ENCODE measurements around the gene RTL5.
A peak's percentile ranks its signal among the peaks of the same experiment; 100 is the strongest.

RTL5 gene

DNA sequence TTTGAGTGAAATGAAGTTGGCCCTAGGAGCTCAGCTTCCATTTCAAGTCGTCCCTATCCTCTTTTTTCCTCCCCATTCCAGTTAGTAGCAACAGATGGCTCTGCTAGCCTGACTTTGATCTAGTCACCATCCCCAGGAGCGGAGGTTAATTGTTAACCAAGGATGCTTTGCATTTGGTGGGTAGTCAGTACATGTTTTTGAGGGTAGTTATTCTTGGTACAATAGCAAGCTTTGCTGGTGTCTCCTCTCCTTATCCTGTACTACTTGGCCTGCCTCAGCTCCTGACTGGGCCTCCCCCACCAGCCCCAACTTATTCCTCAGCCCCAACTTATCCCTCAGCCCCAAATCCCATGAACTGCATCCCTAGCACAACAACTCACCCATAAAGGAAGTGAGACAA, 14.8 kb upstream of the RTL5 start:
- no peak overlapping the region for H3K9ac ChIP-seq
- H4K20me1 ChIP-seq: peaks cover 0 to 12% (median 0%) of the 10 kb centered on the region in 11 experiments; a peak in 3 of 22 replicates
- no peak overlapping the region for H3K4me3 ChIP-seq
- no peaks in the 10 kb centered on the region for H3K9me3 ChIP-seq (replicated peaks in 1 of 11)
- 0 out of 22 replicates have a peak, but pooled peaks cover 0 to 3% (median 0%) of the 10 kb centered on the region in 11 experiments for H3K36me3 ChIP-seq
- TF ChIP-seq Cebpa-rat (IDR thresholded peaks at IDR 0.05): no peak
- H3K27me3 ChIP-seq: peaks cover 41 to 98% (median 93%) of the 10 kb centered on the region in 11 experiments
- H3K4me2 ChIP-seq: no peak overlapping the region
- H3K27ac ChIP-seq: no peak overlapping the region
- peaks cover 0 to 18% (median 11%) of the 10 kb centered on the region in 10 experiments; a peak in 10 of 20 replicates for H3K4me1 ChIP-seq

- H3K4me2 ChIP-seq: no peak overlapping the region
- H3K9me3 ChIP-seq (replicated peaks in 1 of 11): no peaks in the 10 kb centered on the region
- TF ChIP-seq Cebpa-rat (IDR thresholded peaks at IDR 0.05): no peak
- H3K9ac ChIP-seq: no peak overlapping the region
- peaks cover 0 to 29% (median 17%) of the 10 kb centered on the region in 10 experiments; a peak in 14 of 20 replicates for H3K4me1 ChIP-seq
- peaks cover 0 to 18% (median 0%) of the 10 kb centered on the region in 11 experiments; a peak in 4 of 22 replicates for H4K20me1 ChIP-seq
- H3K4me3 ChIP-seq: no peak overlapping the region
- peaks cover 36 to 98% (median 93%) of the 10 kb centered on the region in 11 experiments for H3K27me3 ChIP-seq
- H3K36me3 ChIP-seq: peaks cover 0 to 4% (median 0%) of the 10 kb centered on the region in 11 experiments; a peak in 4 of 22 replicates
- no peak overlapping the region for H3K27ac ChIP-seq
These were observed 13.5 kb upstream of the RTL5 start for GRCh38 chrX:72145181-72145580.

DNA sequence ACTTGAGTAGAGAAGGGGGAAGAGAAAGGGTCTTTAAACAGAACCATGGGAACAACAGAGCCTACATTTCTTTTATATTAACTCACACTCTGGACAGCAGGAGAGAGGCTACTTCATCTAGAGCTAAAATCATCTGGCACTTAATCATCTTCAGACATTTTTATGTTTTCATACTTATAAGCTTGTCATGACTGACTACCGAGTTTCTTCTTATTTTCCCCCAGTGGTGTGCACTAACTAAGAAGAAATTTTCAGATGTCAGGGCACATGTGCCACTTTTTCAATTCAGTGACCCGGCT, 11.8 kb upstream of the RTL5 start:
- Histone ChIP-seq H3K27ac (no peak overlapping the region), H3K4me2 (no peak overlapping the region), H3K4me3 (no peak overlapping the region), H3K9ac (no peak overlapping the region), H3K27me3 (peaks cover 32 to 95% (median 82%) of the 10 kb centered on the region in 11 experiments), H4K20me1 (peaks cover 0 to 34% (median 0%) of the 10 kb centered on the region in 11 experiments; a peak in 4 of 22 replicates), H3K36me3 (peaks cover 0 to 20% (median 0%) of the 10 kb centered on the region in 11 experiments; a peak in 10 of 22 replicates), H3K4me1 (peaks cover 0 to 29% (median 19%) of the 10 kb centered on the region in 10 experiments; a peak in 14 of 20 replicates), H3K9me3 (replicated peaks in 1 of 11) (no peaks in the 10 kb centered on the region)
- no peak for TF ChIP-seq Cebpa-rat (IDR thresholded peaks at IDR 0.05)

GRCh38 chrX:72142794-72143608, 11.3 kb upstream of the RTL5 start:
- Histone ChIP-seq H3K4me1 (peaks cover 0 to 29% (median 19%) of the 10 kb centered on the region in 10 experiments; a peak in 14 of 20 replicates), H3K9ac (no peak overlapping the region), H3K27ac (no peak overlapping the region), H3K36me3 (peaks cover 0 to 26% (median 0%) of the 10 kb centered on the region in 11 experiments; a peak in 10 of 22 replicates), H3K4me2 (peak overlapping the region in 7 of 11 experiments; percentile 6 to 46 (median 31); a peak in 7 of 22 replicates), H3K9me3 (replicated peaks in 1 of 11) (no peaks in the 10 kb centered on the region; a peak in 1 of 22 replicates), H3K27me3 (peaks cover 30 to 94% (median 79%) of the 10 kb centered on the region in 11 experiments), H3K4me3 (no peak overlapping the region), H4K20me1 (peaks cover 0 to 39% (median 0%) of the 10 kb centered on the region in 11 experiments; a peak in 4 of 22 replicates)
- TF ChIP-seq Cebpa-rat (IDR thresholded peaks at IDR 0.05): peak in 6 of 11 experiments; percentile 12 to 66 (median 48); a peak in 6 of 22 replicates

- Histone ChIP-seq H3K36me3 (peaks cover 0 to 32% (median 0%) of the 10 kb centered on the region in 11 experiments; a peak in 10 of 22 replicates), H3K27me3 (peaks cover 28 to 95% (median 77%) of the 10 kb centered on the region in 11 experiments), H3K4me3 (no peak overlapping the region), H4K20me1 (peaks cover 0 to 44% (median 0%) of the 10 kb centered on the region in 11 experiments; a peak in 4 of 22 replicates), H3K9me3 (replicated peaks in 1 of 11) (no peaks in the 10 kb centered on the region; a peak in 1 of 22 replicates), H3K27ac (no peak overlapping the region), H3K9ac (no peak overlapping the region), H3K4me1 (peaks cover 0 to 29% (median 19%) of the 10 kb centered on the region in 10 experiments; a peak in 14 of 20 replicates), H3K4me2 (peak overlapping the region in 7 of 11 experiments; percentile 6 to 46 (median 41); a peak in 8 of 22 replicates)
- no peak for TF ChIP-seq Cebpa-rat (IDR thresholded peaks at IDR 0.05)
These were observed 10.5 kb upstream of the RTL5 start for GRCh38 chrX:72142094-72142793.

- Histone ChIP-seq H3K27ac (no peak overlapping the region), H3K9me3 (replicated peaks in 1 of 11) (no peaks in the 10 kb centered on the region; a peak in 1 of 22 replicates), H3K4me1 (peaks cover 0 to 29% (median 19%) of the 10 kb centered on the region in 10 experiments; a peak in 14 of 20 replicates), H4K20me1 (peaks cover 0 to 51% (median 0%) of the 10 kb centered on the region in 11 experiments; a peak in 4 of 22 replicates), H3K4me2 (peak overlapping the region in 8 of 11 experiments; percentile 3 to 46 (median 22); a peak in 8 of 22 replicates), H3K9ac (no peak overlapping the region), H3K4me3 (no peak overlapping the region), H3K36me3 (peaks cover 0 to 35% (median 0%) of the 10 kb centered on the region in 11 experiments; a peak in 10 of 22 replicates), H3K27me3 (peaks cover 24 to 95% (median 80%) of the 10 kb centered on the region in 11 experiments)
- no peak for TF ChIP-seq Cebpa-rat (IDR thresholded peaks at IDR 0.05)
These were observed 9.8 kb upstream of the RTL5 start for GRCh38 chrX:72141372-72142004.

- Histone ChIP-seq H3K27me3 (peaks cover 26 to 95% (median 77%) of the 10 kb centered on the region in 11 experiments; a peak in 21 of 22 replicates), H3K4me2 (no peak overlapping the region; a peak in 1 of 22 replicates), H3K9me3 (replicated peaks in 1 of 11) (no peaks in the 10 kb centered on the region; a peak in 1 of 22 replicates), H3K9ac (no peak overlapping the region), H3K4me3 (no peak overlapping the region), H3K36me3 (peaks cover 0 to 41% (median 0%) of the 10 kb centered on the region in 11 experiments; a peak in 10 of 22 replicates), H3K4me1 (peaks cover 0 to 29% (median 19%) of the 10 kb centered on the region in 10 experiments; a peak in 14 of 20 replicates), H3K27ac (no peak overlapping the region), H4K20me1 (peaks cover 0 to 65% (median 0%) of the 10 kb centered on the region in 11 experiments; a peak in 5 of 22 replicates)
- TF ChIP-seq Cebpa-rat (IDR thresholded peaks at IDR 0.05): no peak
These were observed 7.8 kb upstream of the RTL5 start for GRCh38 chrX:72139538-72139937.

Measured in BLaER1 treated with 17β-estradiol and CSF1 and Interleukin-3, amounts not matched to agents 10 nM and 100 nM (cell line).